Measurements from ENCODE around the gene CDH13. TPM values are rescaled to one million over a fixed set of nuclear protein-coding genes. Genes with fewer than 3 reads are reported as not detected.

Gene CDH13
- total RNA-seq, 2 experiments from 2014 or later, result not detected

GRCh38 chr16:83549316-83550182 is 922.8 kb downstream of the CDH13 start:
- no peak overlapping the region for H3K27ac Mint-ChIP-seq
- DNase-seq, result no peak
- no peak overlapping the region for H3K4me3 Mint-ChIP-seq
- ChIA-PET CTCF (no interaction called here), POLR2A (no interaction called here)
- no peaks in the 10 kb centered on the region for H3K27me3 Mint-ChIP-seq
- no peaks in the 10 kb centered on the region for H3K36me3 Mint-ChIP-seq
- intact Hi-C loops (cut with micrococcal nuclease), result no loop called here
- no peaks in the 10 kb centered on the region for H3K4me1 Mint-ChIP-seq (ENCODE audit: low read depth)
- H3K9me3 Mint-ChIP-seq, result peaks cover 2% of the 10 kb centered on the region

GRCh38 chr16:83550183-83550569 is 923.4 kb downstream of the CDH13 start:
- H3K4me3 Mint-ChIP-seq, result no peak overlapping the region
- no peaks in the 10 kb centered on the region for H3K27me3 Mint-ChIP-seq
- POLR2A ChIA-PET, result no interaction called here
- DNase-seq, result no peak
- intact Hi-C loops (cut with micrococcal nuclease), result no loop called here
- no peak overlapping the region for H3K27ac Mint-ChIP-seq
- no peaks in the 10 kb centered on the region for H3K4me1 Mint-ChIP-seq (ENCODE audit: low read depth)
- CTCF ChIA-PET, result no interaction called here
- peaks cover 2% of the 10 kb centered on the region for H3K9me3 Mint-ChIP-seq
- no peaks in the 10 kb centered on the region for H3K36me3 Mint-ChIP-seq

- intact Hi-C loops (cut with micrococcal nuclease), result no loop called here
- no peak for DNase-seq
- Mint-ChIP-seq H3K4me3 (no peak overlapping the region), H3K27me3 (no peaks in the 10 kb centered on the region), H3K36me3 (no peaks in the 10 kb centered on the region), H3K4me1 (ENCODE audit: low read depth) (no peaks in the 10 kb centered on the region), H3K9me3 (peaks cover 2% of the 10 kb centered on the region), H3K27ac (no peak overlapping the region)
- POLR2A ChIA-PET, result no interaction called here
- CTCF ChIA-PET, result no interaction called here
Observed at GRCh38 chr16:83552228-83552627, 925.5 kb downstream of the CDH13 start.

- Mint-ChIP-seq H3K4me1 (ENCODE audit: low read depth) (no peaks in the 10 kb centered on the region), H3K27ac (no peak overlapping the region), H3K27me3 (no peaks in the 10 kb centered on the region), H3K4me3 (no peak overlapping the region), H3K36me3 (no peaks in the 10 kb centered on the region), H3K9me3 (no peaks in the 10 kb centered on the region)
- intact Hi-C loops (cut with micrococcal nuclease), result no loop called here
- POLR2A ChIA-PET, result no interaction called here
- CTCF ChIA-PET, result no interaction called here
- no peak for DNase-seq
Observed at GRCh38 chr16:83552930-83553329, 926.2 kb downstream of the CDH13 start.

GRCh38 chr16:83554096-83554495 is 927.3 kb downstream of the CDH13 start:
- no peaks in the 10 kb centered on the region for H3K27me3 Mint-ChIP-seq

GRCh38 chr16:83554540-83554939 is 927.8 kb downstream of the CDH13 start:
- DNase-seq, result no peak
- intact Hi-C loops (cut with micrococcal nuclease), result no loop called here
- CTCF ChIA-PET, result no interaction called here
- H3K27ac Mint-ChIP-seq, result no peak overlapping the region
- H3K4me3 Mint-ChIP-seq, result no peak overlapping the region
- POLR2A ChIA-PET, result no interaction called here
- no peaks in the 10 kb centered on the region for H3K36me3 Mint-ChIP-seq
- H3K27me3 Mint-ChIP-seq, result no peaks in the 10 kb centered on the region
- peaks cover 2% of the 10 kb centered on the region for H3K9me3 Mint-ChIP-seq
- H3K4me1 Mint-ChIP-seq (ENCODE audit: low read depth), result no peaks in the 10 kb centered on the region

More at GRCh38 chr16:83554096-83554495, 927.3 kb downstream of the CDH13 start:
- no peak overlapping the region for H3K4me3 Mint-ChIP-seq
- H3K4me1 Mint-ChIP-seq (ENCODE audit: low read depth), result no peaks in the 10 kb centered on the region
- ChIA-PET POLR2A (no interaction called here), CTCF (no interaction called here)
- H3K27ac Mint-ChIP-seq, result no peak overlapping the region
- no peaks in the 10 kb centered on the region for H3K36me3 Mint-ChIP-seq
- peaks cover 2% of the 10 kb centered on the region for H3K9me3 Mint-ChIP-seq
- intact Hi-C loops (cut with micrococcal nuclease), result no loop called here
- DNase-seq, result no peak

- intact Hi-C loops (cut with micrococcal nuclease), result no loop called here
- H3K4me3 Mint-ChIP-seq, result no peak overlapping the region
- H3K27me3 Mint-ChIP-seq, result no peaks in the 10 kb centered on the region
- no peak for DNase-seq
- no peaks in the 10 kb centered on the region for H3K36me3 Mint-ChIP-seq
- POLR2A ChIA-PET, result no interaction called here
- H3K4me1 Mint-ChIP-seq (ENCODE audit: low read depth), result no peaks in the 10 kb centered on the region
- no peak overlapping the region for H3K27ac Mint-ChIP-seq
- CTCF ChIA-PET, result no interaction called here
- peaks cover 5% of the 10 kb centered on the region for H3K9me3 Mint-ChIP-seq
Observed at GRCh38 chr16:83561876-83562275, 935.1 kb downstream of the CDH13 start.

- Mint-ChIP-seq H3K27ac (no peak overlapping the region), H3K4me3 (no peak overlapping the region), H3K9me3 (peaks cover 5% of the 10 kb centered on the region), H3K27me3 (peaks cover 3% of the 10 kb centered on the region), H3K36me3 (no peaks in the 10 kb centered on the region), H3K4me1 (ENCODE audit: low read depth) (no peaks in the 10 kb centered on the region)
- CTCF ChIA-PET, result no interaction called here
- no peak for DNase-seq
- POLR2A ChIA-PET, result no interaction called here
- intact Hi-C loops (cut with micrococcal nuclease), result no loop called here
Observed at GRCh38 chr16:83568345-83568744, 941.6 kb downstream of the CDH13 start.

GRCh38 chr16:83574388-83574787 is 947.6 kb downstream of the CDH13 start:
- CTCF ChIA-PET, result no interaction called here
- POLR2A ChIA-PET, result no interaction called here
- no peak overlapping the region for H3K4me3 Mint-ChIP-seq
- H3K36me3 Mint-ChIP-seq, result no peaks in the 10 kb centered on the region
- peaks cover 3% of the 10 kb centered on the region for H3K27me3 Mint-ChIP-seq
- H3K4me1 Mint-ChIP-seq (ENCODE audit: low read depth), result no peaks in the 10 kb centered on the region
- intact Hi-C loops (cut with micrococcal nuclease), result no loop called here
- DNase-seq, result no peak
- H3K9me3 Mint-ChIP-seq, result peaks cover 12% of the 10 kb centered on the region
- H3K27ac Mint-ChIP-seq, result no peak overlapping the region

- H3K36me3 Mint-ChIP-seq, result no peaks in the 10 kb centered on the region
- H3K27me3 Mint-ChIP-seq, result peaks cover 3% of the 10 kb centered on the region
- CTCF ChIA-PET, result no interaction called here
- no peak overlapping the region for H3K4me3 Mint-ChIP-seq
- POLR2A ChIA-PET, result no interaction called here
- DNase-seq, result no peak
- H3K4me1 Mint-ChIP-seq (ENCODE audit: low read depth), result no peaks in the 10 kb centered on the region
- peaks cover 12% of the 10 kb centered on the region for H3K9me3 Mint-ChIP-seq
- intact Hi-C loops (cut with micrococcal nuclease), result no loop called here
- no peak overlapping the region for H3K27ac Mint-ChIP-seq
Observed at GRCh38 chr16:83577078-83577745, 950.4 kb downstream of the CDH13 start.

- H3K27me3 Mint-ChIP-seq, result no peaks in the 10 kb centered on the region
Observed at GRCh38 chr16:83578171-83578570, 951.4 kb downstream of the CDH13 start.

GRCh38 chr16:83579027-83579426 is 952.3 kb downstream of the CDH13 start:
- CTCF ChIA-PET, result no interaction called here
- H3K36me3 Mint-ChIP-seq, result no peaks in the 10 kb centered on the region
- H3K27ac Mint-ChIP-seq, result no peak overlapping the region

More at GRCh38 chr16:83578171-83578570, 951.4 kb downstream of the CDH13 start:
- Mint-ChIP-seq H3K4me1 (ENCODE audit: low read depth) (no peaks in the 10 kb centered on the region), H3K27ac (no peak overlapping the region), H3K4me3 (no peak overlapping the region), H3K9me3 (peaks cover 12% of the 10 kb centered on the region), H3K36me3 (no peaks in the 10 kb centered on the region)
- intact Hi-C loops (cut with micrococcal nuclease), result no loop called here
- POLR2A ChIA-PET, result no interaction called here
- CTCF ChIA-PET, result no interaction called here
- DNase-seq, result no peak

GRCh38 chr16:83579436-83579835 is 952.7 kb downstream of the CDH13 start:
- DNase-seq, result no peak
- peaks cover 11% of the 10 kb centered on the region for H3K9me3 Mint-ChIP-seq
- CTCF ChIA-PET, result no interaction called here
- intact Hi-C loops (cut with micrococcal nuclease), result no loop called here
- H3K4me1 Mint-ChIP-seq (ENCODE audit: low read depth), result no peaks in the 10 kb centered on the region
- H3K36me3 Mint-ChIP-seq, result no peaks in the 10 kb centered on the region
- no peaks in the 10 kb centered on the region for H3K27me3 Mint-ChIP-seq
- H3K27ac Mint-ChIP-seq, result no peak overlapping the region
- POLR2A ChIA-PET, result no interaction called here
- H3K4me3 Mint-ChIP-seq, result no peak overlapping the region

More at GRCh38 chr16:83579027-83579426, 952.3 kb downstream of the CDH13 start:
- POLR2A ChIA-PET, result no interaction called here
- H3K27me3 Mint-ChIP-seq, result no peaks in the 10 kb centered on the region
- H3K9me3 Mint-ChIP-seq, result peaks cover 12% of the 10 kb centered on the region
- no peak overlapping the region for H3K4me3 Mint-ChIP-seq
- DNase-seq, result no peak
- intact Hi-C loops (cut with micrococcal nuclease), result no loop called here
- no peaks in the 10 kb centered on the region for H3K4me1 Mint-ChIP-seq (ENCODE audit: low read depth)
